ENCODE data around the gene TRAK1. TPM values are rescaled to one million over a fixed set of nuclear protein-coding genes. Genes with fewer than 3 reads are reported as not detected.

TRAK1 gene
- total RNA-seq, 1 donor from 2014 or later = 35.4 TPM

GRCh38 chr3:42205800-42206514 lies 114.8 kb downstream of the TRAK1 start:
- no peaks in the 10 kb centered on the region for H3K4me1 Mint-ChIP-seq
- intact Hi-C loops (cut with micrococcal nuclease) = no loop called here
- H3K4me3 Mint-ChIP-seq = no peak overlapping the region
- peaks cover 31% of the 10 kb centered on the region for H3K36me3 Mint-ChIP-seq (ENCODE audit: low read depth)
- H3K27me3 Mint-ChIP-seq = no peaks in the 10 kb centered on the region
- DNase-seq = no peak
- H3K27ac Mint-ChIP-seq = no peak overlapping the region
- H3K9me3 Mint-ChIP-seq = no peaks in the 10 kb centered on the region

- intact Hi-C loops (cut with micrococcal nuclease) = no loop called here
- no peaks in the 10 kb centered on the region for H3K27me3 Mint-ChIP-seq
- H3K4me1 Mint-ChIP-seq = peaks cover 21% of the 10 kb centered on the region
- H3K9me3 Mint-ChIP-seq = no peaks in the 10 kb centered on the region
- no peak overlapping the region for H3K27ac Mint-ChIP-seq
- H3K36me3 Mint-ChIP-seq (ENCODE audit: low read depth) = peaks cover 35% of the 10 kb centered on the region
- H3K4me3 Mint-ChIP-seq = no peak overlapping the region
- no peak for DNase-seq
These were observed 118.8 kb downstream of the TRAK1 start for GRCh38 chr3:42209917-42210316.

GRCh38 chr3:42210726-42211125 lies 119.6 kb downstream of the TRAK1 start:
- peaks cover 35% of the 10 kb centered on the region for H3K36me3 Mint-ChIP-seq (ENCODE audit: low read depth)
- no peak overlapping the region for H3K27ac Mint-ChIP-seq
- no peaks in the 10 kb centered on the region for H3K27me3 Mint-ChIP-seq
- intact Hi-C loops (cut with micrococcal nuclease) = no loop called here
- peaks cover 26% of the 10 kb centered on the region for H3K4me1 Mint-ChIP-seq
- H3K9me3 Mint-ChIP-seq = no peaks in the 10 kb centered on the region
- no peak for DNase-seq
- no peak overlapping the region for H3K4me3 Mint-ChIP-seq

GRCh38 chr3:42213417-42213816 lies 122.3 kb downstream of the TRAK1 start:
- peak; percentile 63 for DNase-seq
- peak overlapping the region; percentile 4 for H3K4me3 Mint-ChIP-seq
- peak overlapping the region; percentile 4 for H3K27ac Mint-ChIP-seq
- H3K9me3 Mint-ChIP-seq = no peaks in the 10 kb centered on the region
- intact Hi-C loops (cut with micrococcal nuclease) = no loop called here
- H3K36me3 Mint-ChIP-seq (ENCODE audit: low read depth) = peaks cover 32% of the 10 kb centered on the region
- H3K4me1 Mint-ChIP-seq = peaks cover 47% of the 10 kb centered on the region
- no peaks in the 10 kb centered on the region for H3K27me3 Mint-ChIP-seq

- no peaks in the 10 kb centered on the region for H3K27me3 Mint-ChIP-seq
- H3K27ac Mint-ChIP-seq = no peak overlapping the region
- DNase-seq = peak; percentile 63
- intact Hi-C loops (cut with micrococcal nuclease) = no loop called here
- peaks cover 47% of the 10 kb centered on the region for H3K4me1 Mint-ChIP-seq
- peaks cover 31% of the 10 kb centered on the region for H3K36me3 Mint-ChIP-seq (ENCODE audit: low read depth)
- H3K4me3 Mint-ChIP-seq = no peak overlapping the region
- no peaks in the 10 kb centered on the region for H3K9me3 Mint-ChIP-seq
These were observed 122.9 kb downstream of the TRAK1 start for GRCh38 chr3:42214064-42214463.

- DNase-seq = no peak
- Mint-ChIP-seq H3K27me3 (no peaks in the 10 kb centered on the region), H3K36me3 (ENCODE audit: low read depth) (peaks cover 26% of the 10 kb centered on the region), H3K27ac (no peak overlapping the region), H3K9me3 (no peaks in the 10 kb centered on the region), H3K4me3 (no peak overlapping the region), H3K4me1 (peaks cover 47% of the 10 kb centered on the region)
- intact Hi-C loops (cut with micrococcal nuclease) = no loop called here
These were observed 123.6 kb downstream of the TRAK1 start for GRCh38 chr3:42214565-42215283.

- Mint-ChIP-seq H3K27me3 (no peaks in the 10 kb centered on the region), H3K36me3 (ENCODE audit: low read depth) (peaks cover 25% of the 10 kb centered on the region), H3K9me3 (no peaks in the 10 kb centered on the region), H3K4me1 (peaks cover 47% of the 10 kb centered on the region), H3K4me3 (peak overlapping the region; percentile 46), H3K27ac (no peak overlapping the region)
- no peak for DNase-seq
- intact Hi-C loops (cut with micrococcal nuclease) = no loop called here
These were observed 125.1 kb downstream of the TRAK1 start for GRCh38 chr3:42216302-42216701.

GRCh38 chr3:42216931-42217333 lies 125.8 kb downstream of the TRAK1 start:
- DNase-seq = peak; percentile 69
- Mint-ChIP-seq H3K27ac (no peak overlapping the region), H3K4me3 (peak overlapping the region; percentile 40), H3K4me1 (peaks cover 47% of the 10 kb centered on the region), H3K36me3 (ENCODE audit: low read depth) (peaks cover 19% of the 10 kb centered on the region), H3K27me3 (no peaks in the 10 kb centered on the region), H3K9me3 (no peaks in the 10 kb centered on the region)
- intact Hi-C loops (cut with micrococcal nuclease) = no loop called here

- intact Hi-C loops (cut with micrococcal nuclease) = no loop called here
- no peak for DNase-seq
- Mint-ChIP-seq H3K9me3 (no peaks in the 10 kb centered on the region), H3K27ac (no peak overlapping the region), H3K4me1 (peaks cover 21% of the 10 kb centered on the region), H3K36me3 (ENCODE audit: low read depth) (peaks cover 12% of the 10 kb centered on the region), H3K27me3 (no peaks in the 10 kb centered on the region), H3K4me3 (no peak overlapping the region)
These were observed 129.4 kb downstream of the TRAK1 start for GRCh38 chr3:42220436-42221121.

- peaks cover 11% of the 10 kb centered on the region for H3K36me3 Mint-ChIP-seq (ENCODE audit: low read depth)
These were observed 132.0 kb downstream of the TRAK1 start for GRCh38 chr3:42222942-42223693.

GRCh38 chr3:42224178-42224577 lies 133.0 kb downstream of the TRAK1 start:
- Mint-ChIP-seq H3K4me1 (peaks cover 4% of the 10 kb centered on the region), H3K9me3 (no peaks in the 10 kb centered on the region), H3K4me3 (no peak overlapping the region), H3K27me3 (no peaks in the 10 kb centered on the region), H3K27ac (no peak overlapping the region), H3K36me3 (ENCODE audit: low read depth) (peaks cover 9% of the 10 kb centered on the region)
- intact Hi-C loops (cut with micrococcal nuclease) = no loop called here
- no peak for DNase-seq

More at GRCh38 chr3:42222942-42223693, 132.0 kb downstream of the TRAK1 start:
- Mint-ChIP-seq H3K4me3 (no peak overlapping the region), H3K27me3 (no peaks in the 10 kb centered on the region), H3K27ac (no peak overlapping the region), H3K4me1 (peaks cover 4% of the 10 kb centered on the region), H3K9me3 (no peaks in the 10 kb centered on the region)
- intact Hi-C loops (cut with micrococcal nuclease) = no loop called here
- DNase-seq = no peak

- H3K9me3 Mint-ChIP-seq = no peaks in the 10 kb centered on the region
- no peaks in the 10 kb centered on the region for H3K27me3 Mint-ChIP-seq
- no peak overlapping the region for H3K4me3 Mint-ChIP-seq
- DNase-seq = no peak
- peaks cover 4% of the 10 kb centered on the region for H3K4me1 Mint-ChIP-seq
- intact Hi-C loops (cut with micrococcal nuclease) = no loop called here
- H3K36me3 Mint-ChIP-seq (ENCODE audit: low read depth) = peaks cover 9% of the 10 kb centered on the region
- H3K27ac Mint-ChIP-seq = no peak overlapping the region
These were observed 133.7 kb downstream of the TRAK1 start for GRCh38 chr3:42224658-42225421.
